OCI-LY7 (cell line): ENCODE results near the gene GNLY. TPM values are rescaled to one million over a fixed set of nuclear protein-coding genes. Genes with fewer than 3 reads are reported as not detected.

Experiments
- BruUV-seq: library from RNA; stranded (reverse); fragments of 400-500 nt; replicated peaks from 2 replicates; lab custom pipeline; 2021; lab: Mats Ljungman, UMichigan
- CTCF ChIA-PET: fragments of 300-600 bp; sonication (Branson Sonifier 250); formaldehyde crosslinking; loops from one replicate; lab custom pipeline; 2022; ENCODE audit warnings: antibody characterized with exemption; ENCODE audit not compliant: unreplicated experiment; lab: Charles Lee
- POLR2A ChIA-PET: fragments of 300-600 bp; sonication (Branson Sonifier 250); formaldehyde crosslinking; loops from one replicate; lab custom pipeline; 2022; ENCODE audit warnings: antibody characterized with exemption; lab: Charles Lee
- DNase-seq: peaks from one replicate; pipeline ENCODE4 v3.0.0-alpha.2; 2015; ENCODE audit warnings: low spot score
- H2AFZ ChIP-seq: fragments of 200-600 bp; sonication (generic), shearing (Covaris generic); 2 replicates; pipeline ENCODE4 v1.6.1; 2014; ENCODE audit warnings: mild to moderate bottlenecking, antibody characterized with exemption, low read length, moderate library complexity
- H3K27ac ChIP-seq: fragments of 200-600 bp; sonication (generic); 2 replicates; pipeline ENCODE4 v1.5.1; 2014; ENCODE audit warnings: mixed run types, low read depth, mild to moderate bottlenecking, moderate library complexity, low read length, inconsistent platforms; ENCODE audit not compliant: poor library complexity, severe bottlenecking
- H3K36me3 ChIP-seq: fragments of 200-600 bp; sonication (generic); 2 replicates; pipeline ENCODE4 v1.6.1; 2014; ENCODE audit warnings: mild to moderate bottlenecking, antibody characterized with exemption, low read length, moderate library complexity, mixed read lengths; ENCODE audit not compliant: insufficient read depth
- H3K4me1 ChIP-seq: fragments of 200-600 bp; sonication (generic); 2 replicates; pipeline ENCODE4 v1.5.1; 2014; ENCODE audit warnings: mild to moderate bottlenecking, low read length; ENCODE audit not compliant: insufficient read depth, poor library complexity, severe bottlenecking
- H3K4me2 ChIP-seq: fragments of 200-600 bp; sonication (generic); 2 replicates; pipeline ENCODE4 v1.6.1; 2014; ENCODE audit warnings: mild to moderate bottlenecking, low read length
- H3K4me3 ChIP-seq: fragments of 200-600 bp; sonication (generic); 2 replicates; pipeline ENCODE4 v1.5.1; 2014; ENCODE audit warnings: mild to moderate bottlenecking, low read depth, low read length; ENCODE audit not compliant: poor library complexity, severe bottlenecking
- H3K79me2 ChIP-seq: fragments of 200-600 bp; sonication (generic); 2 replicates; pipeline ENCODE4 v1.6.1; 2016; ENCODE audit warnings: low read depth, mild to moderate bottlenecking, low read length, moderate library complexity, mixed read lengths; ENCODE audit not compliant: insufficient read depth
- H3K9me2 ChIP-seq: fragments of 200-600 bp; sonication (generic); 2 replicates; pipeline ENCODE4 v1.6.1; 2016; ENCODE audit warnings: mild to moderate bottlenecking, low read length, mixed read lengths; ENCODE audit not compliant: insufficient read depth
- H3K9me3 ChIP-seq: fragments of 200-600 bp; sonication (generic); 2 replicates; pipeline ENCODE4 v1.6.1; 2014; ENCODE audit warnings: mild to moderate bottlenecking, mixed run types, low read length, mixed read lengths
- H4K20me1 ChIP-seq: fragments of 200-600 bp; sonication (generic); 2 replicates; pipeline ENCODE4 v1.6.1; 2014; ENCODE audit warnings: mild to moderate bottlenecking, antibody characterized with exemption, low read length, moderate library complexity, mixed read lengths; ENCODE audit not compliant: insufficient read depth
- CTCF ChIP-seq: fragments of 200-600 bp; sonication (generic); conservative IDR thresholded peaks from 2 replicates; pipeline ENCODE4 v1.5.1; 2014; ENCODE audit warnings: mild to moderate bottlenecking, antibody characterized with exemption, low read length, moderate library complexity, mixed read lengths
- EZH2phosphoT487 ChIP-seq: fragments of 200-600 bp; sonication (generic); IDR thresholded peaks from 2 replicates; pipeline ENCODE4 v1.6.1; 2018; ENCODE audit warnings: low read depth, borderline replicate concordance, mild to moderate bottlenecking, mixed run types, antibody characterized with exemption, low read length, moderate library complexity, mixed read lengths
- intact Hi-C: fragments of 100-400 bp; cut with micrococcal nuclease; formaldehyde crosslinking; loops from one replicate; pipeline ENCODE4 v1.10.0; 2022; ENCODE audit not compliant: unreplicated experiment
- total RNA-seq, 2 experiments: library from RNA; depleted of rRNA in 1 of 2; stranded (reverse); fragments of >200 nt in 1 of 2; shearing (Covaris generic) in 1 of 2; gene quantifications; 2 replicates each; pipeline ENCODE4 v1.2.3, GENCODE V29; 2014 to 2022

The GNLY gene
- total RNA-seq, 2 experiments from 2014 or later: not detected

GRCh38 chr2:85730686-85731230 lies 36.6 kb downstream of the GNLY start:
- Histone ChIP-seq H3K27ac (no peak overlapping the region), H3K9me3 (no peaks in the 10 kb centered on the region), H3K79me2 (no peaks in the 10 kb centered on the region), H3K9me2 (no peaks in the 10 kb centered on the region), H2AFZ (no peak overlapping the region), H3K4me2 (no peak overlapping the region), H3K4me1 (no peaks in the 10 kb centered on the region), H3K4me3 (no peak overlapping the region), H4K20me1 (no peaks in the 10 kb centered on the region), H3K36me3 (no peaks in the 10 kb centered on the region)
- no peak for DNase-seq
- intact Hi-C loops: no loop called here
- no TSS peak for BruUV-seq
- TF ChIP-seq CTCF (no peak), EZH2phosphoT487 (no peak)
- CTCF ChIA-PET: no interaction called here
- POLR2A ChIA-PET: no interaction called here

- Histone ChIP-seq H2AFZ (no peak overlapping the region), H3K9me3 (no peaks in the 10 kb centered on the region), H4K20me1 (no peaks in the 10 kb centered on the region), H3K4me2 (no peak overlapping the region), H3K79me2 (no peaks in the 10 kb centered on the region), H3K4me3 (no peak overlapping the region), H3K27ac (no peak overlapping the region), H3K36me3 (no peaks in the 10 kb centered on the region), H3K4me1 (no peaks in the 10 kb centered on the region), H3K9me2 (no peaks in the 10 kb centered on the region)
- no peak for TF ChIP-seq CTCF
- TF ChIP-seq EZH2phosphoT487: no peak
- ChIA-PET POLR2A (interaction anchor here (0.7 to 1.1 kb wide), 2 partner anchors 10 to 18 kb away, joined by 3 read pairs; no protein-coding TSS in a partner anchor), CTCF (no interaction called here)
- no peak for DNase-seq
- intact Hi-C loops: no loop called here
- BruUV-seq: no TSS peak
Measured at GRCh38 chr2:85731606-85732005, 37.4 kb downstream of the GNLY start.

GRCh38 chr2:85732467-85733120 lies 38.4 kb downstream of the GNLY start:
- no TSS peak for BruUV-seq
- intact Hi-C loops: no loop called here
- H3K4me1 ChIP-seq: no peaks in the 10 kb centered on the region
- no peaks in the 10 kb centered on the region for H3K9me3 ChIP-seq
- H2AFZ ChIP-seq: no peak overlapping the region
- ChIA-PET CTCF (no interaction called here), POLR2A (interaction anchor here (1.1 kb wide), 1 partner anchor 17 kb away, joined by 3 read pairs; no protein-coding TSS in a partner anchor)
- TF ChIP-seq EZH2phosphoT487 (no peak), CTCF (no peak)
- no peaks in the 10 kb centered on the region for H3K36me3 ChIP-seq
- H3K9me2 ChIP-seq: no peaks in the 10 kb centered on the region
- no peak for DNase-seq
- no peaks in the 10 kb centered on the region for H3K79me2 ChIP-seq
- no peaks in the 10 kb centered on the region for H4K20me1 ChIP-seq
- no peak overlapping the region for H3K4me2 ChIP-seq
- H3K4me3 ChIP-seq: no peak overlapping the region
- H3K27ac ChIP-seq: no peak overlapping the region
